Activated T-helper 2 cell treated with anti-CD3 and anti-CD28 coated beads, Interferon-gamma antibody, Interleukin-2, Interleukin-4, amounts not matched to agents 10 μg/mL and 5 μg/mL and 100 μg/mL, durations not matched to agents 14 hours and 24 hours and 36 hours (primary cell): ENCODE measurements around the gene RHEB. TPM values are rescaled to one million over a fixed set of nuclear protein-coding genes. Genes with fewer than 3 reads are reported as not detected.

Experiments used
- DNase-seq: peaks from one replicate; pipeline ENCODE4 v3.0.0; 2021; ENCODE audit warnings: low spot score
- H3K27ac Mint-ChIP-seq: one replicate; pipeline ENCODE4 v1.8.0; 2021; ENCODE audit warnings: mixed read lengths
- H3K27me3 Mint-ChIP-seq: one replicate; pipeline ENCODE4 v1.8.0; 2021; ENCODE audit warnings: low read depth, mixed read lengths
- H3K36me3 Mint-ChIP-seq: one replicate; pipeline ENCODE4 v1.8.0; 2021; ENCODE audit warnings: low read depth, mixed read lengths
- H3K4me1 Mint-ChIP-seq: one replicate; pipeline ENCODE4 v1.8.0; 2021; ENCODE audit warnings: low read depth, mixed read lengths
- H3K4me3 Mint-ChIP-seq: one replicate; pipeline ENCODE4 v1.8.0; 2021; ENCODE audit warnings: low read depth, mild to moderate bottlenecking, moderate library complexity, mixed read lengths
- H3K9me3 Mint-ChIP-seq: one replicate; pipeline ENCODE4 v1.8.0; 2021; ENCODE audit warnings: mixed read lengths
- intact Hi-C: fragments of 100-400 bp; cut with micrococcal nuclease; formaldehyde crosslinking; loops from one replicate; pipeline ENCODE4 v1.15.1; 2023
- total RNA-seq: library from RNA; stranded (reverse); gene quantifications from 2 replicates; pipeline ENCODE4 v1.2.3, GENCODE V29; 2022

The RHEB gene
- total RNA-seq, 1 donor from 2014 or later: 60.5 TPM

DNA sequence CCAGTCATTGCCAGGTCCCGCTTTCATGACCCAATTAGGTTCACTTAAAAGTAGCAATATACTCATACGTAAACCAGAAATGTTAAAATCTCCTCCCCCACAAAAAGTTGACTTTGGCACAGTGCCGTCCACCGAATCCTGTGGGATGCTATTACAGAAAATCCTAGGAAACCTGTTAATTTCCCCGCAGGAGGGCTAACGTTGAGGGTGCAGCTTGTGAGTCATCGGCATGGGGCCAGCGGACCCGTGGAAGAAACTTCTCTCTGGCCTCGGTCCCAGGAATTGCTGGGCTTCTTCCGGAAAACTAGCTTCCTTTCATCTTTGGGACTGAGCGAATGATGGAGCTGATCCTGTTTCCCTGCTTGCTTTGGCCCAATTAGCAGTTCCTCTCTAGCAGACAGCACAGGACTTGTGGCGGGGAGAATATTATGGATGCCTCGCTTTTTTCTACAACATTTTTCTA, 93.2 kb downstream of the RHEB start:
- DNase-seq: no peak
- H3K27ac Mint-ChIP-seq: no peak overlapping the region
- H3K9me3 Mint-ChIP-seq: peaks cover 9% of the 10 kb centered on the region
- H3K27me3 Mint-ChIP-seq: peaks cover 9% of the 10 kb centered on the region
- H3K36me3 Mint-ChIP-seq: no peaks in the 10 kb centered on the region
- intact Hi-C loops: no loop called here
- H3K4me3 Mint-ChIP-seq: no peak overlapping the region
- H3K4me1 Mint-ChIP-seq: peaks cover 22% of the 10 kb centered on the region

GRCh38 chr7:151425670-151426440, 93.8 kb downstream of the RHEB start:
- peaks cover 9% of the 10 kb centered on the region for H3K27me3 Mint-ChIP-seq

DNA sequence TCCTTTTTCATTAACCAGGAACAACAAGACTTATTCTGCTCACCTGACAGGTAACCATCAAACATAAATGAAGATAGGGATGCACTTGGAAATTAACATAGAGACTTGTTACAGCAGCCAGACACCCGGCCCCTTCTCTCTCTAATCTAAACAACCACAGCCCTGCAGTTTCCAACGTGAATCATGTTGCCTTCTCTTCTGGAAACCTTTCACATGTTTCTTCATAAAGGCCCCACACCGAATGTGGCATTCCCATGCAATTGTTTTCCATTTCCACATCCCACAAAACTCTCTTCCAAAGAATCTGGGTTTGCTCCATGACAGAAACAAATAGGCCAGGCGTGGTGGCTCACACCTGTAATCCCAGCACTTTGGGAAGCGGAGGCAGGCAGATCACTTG, 94.9 kb downstream of the RHEB start:
- intact Hi-C loops: no loop called here
- Mint-ChIP-seq H3K4me1 (peaks cover 15% of the 10 kb centered on the region), H3K27me3 (peaks cover 12% of the 10 kb centered on the region), H3K27ac (no peak overlapping the region), H3K36me3 (no peaks in the 10 kb centered on the region), H3K4me3 (no peak overlapping the region), H3K9me3 (peaks cover 16% of the 10 kb centered on the region)
- no peak for DNase-seq

More at GRCh38 chr7:151425670-151426440, 93.8 kb downstream of the RHEB start:
- Mint-ChIP-seq H3K4me3 (no peak overlapping the region), H3K36me3 (no peaks in the 10 kb centered on the region), H3K27ac (no peak overlapping the region), H3K4me1 (peaks cover 21% of the 10 kb centered on the region), H3K9me3 (peaks cover 9% of the 10 kb centered on the region)
- no peak for DNase-seq
- intact Hi-C loops: no loop called here

- Mint-ChIP-seq H3K27me3 (peaks cover 12% of the 10 kb centered on the region), H3K4me1 (peaks cover 6% of the 10 kb centered on the region), H3K4me3 (no peak overlapping the region), H3K27ac (no peak overlapping the region), H3K9me3 (peaks cover 17% of the 10 kb centered on the region), H3K36me3 (no peaks in the 10 kb centered on the region)
- intact Hi-C loops: no loop called here
- DNase-seq: no peak
Measured at GRCh38 chr7:151423936-151424335, 95.8 kb downstream of the RHEB start.

DNA sequence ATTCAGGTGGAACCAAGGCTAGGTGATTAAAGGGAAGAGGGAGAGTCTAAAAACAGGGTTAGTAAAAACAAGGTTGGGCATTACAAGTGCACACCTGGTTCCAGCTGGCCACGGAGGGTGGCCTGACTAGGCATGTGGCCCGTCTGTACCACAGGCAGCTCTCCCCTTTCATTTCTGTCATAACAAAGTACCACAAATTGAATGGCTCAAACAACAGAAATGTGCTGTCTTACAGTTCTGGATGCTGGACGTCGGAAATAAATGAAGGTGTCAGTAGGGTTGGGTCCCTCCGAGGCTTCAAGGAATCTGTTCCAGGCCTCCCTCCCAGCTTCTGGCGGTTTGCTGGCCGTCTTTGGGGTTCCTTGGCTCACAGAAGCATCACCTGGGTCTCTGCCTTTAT, 96.5 kb downstream of the RHEB start:
- Mint-ChIP-seq H3K36me3 (no peaks in the 10 kb centered on the region), H3K9me3 (peaks cover 20% of the 10 kb centered on the region), H3K27me3 (peaks cover 14% of the 10 kb centered on the region), H3K27ac (no peak overlapping the region), H3K4me1 (peaks cover 1% of the 10 kb centered on the region), H3K4me3 (no peak overlapping the region)
- no peak for DNase-seq
- intact Hi-C loops: no loop called here

- intact Hi-C loops: no loop called here
- peaks cover 23% of the 10 kb centered on the region for H3K9me3 Mint-ChIP-seq
- no peak overlapping the region for H3K27ac Mint-ChIP-seq
- no peaks in the 10 kb centered on the region for H3K4me1 Mint-ChIP-seq
- H3K4me3 Mint-ChIP-seq: no peak overlapping the region
- peaks cover 14% of the 10 kb centered on the region for H3K27me3 Mint-ChIP-seq
- DNase-seq: no peak
- no peaks in the 10 kb centered on the region for H3K36me3 Mint-ChIP-seq
Measured at GRCh38 chr7:151422212-151422611, 97.5 kb downstream of the RHEB start.

- no peak overlapping the region for H3K27ac Mint-ChIP-seq
- H3K27me3 Mint-ChIP-seq: peaks cover 19% of the 10 kb centered on the region
- DNase-seq: no peak
- H3K36me3 Mint-ChIP-seq: no peaks in the 10 kb centered on the region
- H3K9me3 Mint-ChIP-seq: peaks cover 23% of the 10 kb centered on the region
- H3K4me1 Mint-ChIP-seq: no peaks in the 10 kb centered on the region
- H3K4me3 Mint-ChIP-seq: no peak overlapping the region
- intact Hi-C loops: no loop called here
Measured at GRCh38 chr7:151420144-151420543, 99.6 kb downstream of the RHEB start.

- Mint-ChIP-seq H3K27ac (no peak overlapping the region), H3K4me3 (no peak overlapping the region), H3K9me3 (peaks cover 18% of the 10 kb centered on the region), H3K27me3 (peaks cover 32% of the 10 kb centered on the region), H3K4me1 (peaks cover 14% of the 10 kb centered on the region), H3K36me3 (no peaks in the 10 kb centered on the region)
- intact Hi-C loops: no loop called here
- no peak for DNase-seq
Measured at GRCh38 chr7:151416941-151417315, 102.8 kb downstream of the RHEB start.

- Mint-ChIP-seq H3K4me1 (peaks cover 14% of the 10 kb centered on the region), H3K36me3 (no peaks in the 10 kb centered on the region), H3K4me3 (no peak overlapping the region), H3K27me3 (peaks cover 36% of the 10 kb centered on the region), H3K9me3 (peaks cover 14% of the 10 kb centered on the region), H3K27ac (no peak overlapping the region)
- intact Hi-C loops: no loop called here
- no peak for DNase-seq
Measured at GRCh38 chr7:151416112-151416940, 103.4 kb downstream of the RHEB start.

Other genes with a start within 250 kb of the RHEB start
- 49.2 and 57.0 TPM in 2 replicates for gene NUB1, start 178.1 kb downstream of the RHEB start, total RNA-seq
- gene WDR86, start 109.9 kb downstream of the RHEB start, total RNA-seq: not detected in 2 replicates
- not detected in 2 replicates for gene CRYGN, start 79.8 kb downstream of the RHEB start, total RNA-seq